ENCODE measurements around the gene SLC39A10. TPM values are rescaled to one million over a fixed set of nuclear protein-coding genes. Genes with fewer than 3 reads are reported as not detected.

The SLC39A10 gene
- total and polyA plus RNA-seq, 2 donors (not counting 3 experiments of a cell fraction or from before 2014, with no cell fraction given): 11.4 to 39.9 TPM

GRCh38 chr2:195722075-195722474 is 65.0 kb downstream of the SLC39A10 start:
- Histone ChIP-seq H3K4me3 (replicated peaks in 1 of 3; ENCODE audit: insufficient read depth in 1 of 3, low read depth in 1 of 3, low read length in 3 of 3) (no peak overlapping the region), H4K20me1 (replicated peaks; ENCODE audit: control insufficient read depth, extremely low read depth, insufficient read depth, low read length) (no peaks in the 10 kb centered on the region), H3K4me2 (ENCODE audit: insufficient read depth, low read length) (no peak overlapping the region), H3K27me3 (ENCODE audit: control insufficient read depth in 2 of 2, insufficient read depth in 2 of 2, low read length in 2 of 2) (no peaks in the 10 kb centered on the region), H2AFZ (ENCODE audit: low read depth, low read length) (no peak overlapping the region), H3K27ac (ENCODE audit: insufficient read depth, low read depth, low read length) (no peak overlapping the region), H3K4me1 (ENCODE audit: control insufficient read depth, extremely low read depth, insufficient read depth, low read length) (no peaks in the 10 kb centered on the region), H3K9ac (replicated peaks; ENCODE audit: extremely low read depth, insufficient read depth, low read length) (no peak overlapping the region), H3K9me3 (replicated peaks; ENCODE audit: control insufficient read depth, insufficient read depth, low read length) (no peaks in the 10 kb centered on the region), H3K36me3 (ENCODE audit: control insufficient read depth in 2 of 2, extremely low read depth in 1 of 2, insufficient read depth in 2 of 2, low read length in 2 of 2) (no peaks in the 10 kb centered on the region), H3K9me1 (replicated peaks; ENCODE audit: control insufficient read depth, extremely low read depth, insufficient read depth, low read length) (peaks cover 6% of the 10 kb centered on the region), H3K79me2 (ENCODE audit: control insufficient read depth, insufficient read depth, low read length) (no peaks in the 10 kb centered on the region)
- TF ChIP-seq MYC (IDR thresholded peaks at IDR 0.05; ENCODE audit: low read depth, low read length): no peak
- no peak for TF ChIP-seq POLR2AphosphoS5 (IDR thresholded peaks at IDR 0.05; ENCODE audit: insufficient read depth, low read depth, low read length)
- TF ChIP-seq GATA2 (IDR thresholded peaks at IDR 0.05; ENCODE audit: insufficient read depth, insufficient read length, low read depth, low read length): no peak
- no peak for TF ChIP-seq POLR2A (IDR thresholded peaks at IDR 0.05; ENCODE audit: low read depth, low read length)
- TF ChIP-seq JUN (IDR thresholded peaks at IDR 0.05; ENCODE audit: borderline replicate concordance, insufficient read depth, insufficient read length, low read depth): no peak
- TF ChIP-seq FOS (IDR thresholded peaks at IDR 0.05; ENCODE audit: borderline replicate concordance, insufficient read depth, low read length): no peak
- no peak for TF ChIP-seq CTCF (IDR thresholded peaks at IDR 0.05; ENCODE audit: extremely low read depth in 1 of 2, insufficient read depth in 1 of 2, low read depth in 1 of 2, low read length in 2 of 2)
- TF ChIP-seq MAX (IDR thresholded peaks at IDR 0.05; ENCODE audit: insufficient read depth, insufficient read length): no peak
- TF ChIP-seq EZH2 (IDR thresholded peaks at IDR 0.05; ENCODE audit: borderline replicate concordance, low read depth, low read length, severe bottlenecking): no peak
- dilution Hi-C loops (cut with MboI; ENCODE audit: extremely low pct_ligation_motif_present, low sequenced_read_pairs): no loop called here
- DNase-seq (ENCODE audit: low read depth, low spot score): no peak
- POLR2A ChIA-PET: no interaction called here
- CTCF ChIA-PET: no interaction called here
- BruUV-seq (replicated peaks): no TSS peak
- FAIRE-seq: no peak
- intact Hi-C loops (cut with micrococcal nuclease): no loop called here
